ENCODE data around the gene POP4. TPM values are rescaled to one million over a fixed set of nuclear protein-coding genes. Genes with fewer than 3 reads are reported as not detected.

The POP4 gene
- total and polyA plus RNA-seq, 2 of the 13 experiments (the other 11 are each of a cell fraction or from before 2014, with no cell fraction given): 32.2 to 84.0 TPM

GRCh38 chr19:29665826-29666577 lies 59.9 kb downstream of the POP4 start (continued):
- TF ChIP-seq, protein P1, sequence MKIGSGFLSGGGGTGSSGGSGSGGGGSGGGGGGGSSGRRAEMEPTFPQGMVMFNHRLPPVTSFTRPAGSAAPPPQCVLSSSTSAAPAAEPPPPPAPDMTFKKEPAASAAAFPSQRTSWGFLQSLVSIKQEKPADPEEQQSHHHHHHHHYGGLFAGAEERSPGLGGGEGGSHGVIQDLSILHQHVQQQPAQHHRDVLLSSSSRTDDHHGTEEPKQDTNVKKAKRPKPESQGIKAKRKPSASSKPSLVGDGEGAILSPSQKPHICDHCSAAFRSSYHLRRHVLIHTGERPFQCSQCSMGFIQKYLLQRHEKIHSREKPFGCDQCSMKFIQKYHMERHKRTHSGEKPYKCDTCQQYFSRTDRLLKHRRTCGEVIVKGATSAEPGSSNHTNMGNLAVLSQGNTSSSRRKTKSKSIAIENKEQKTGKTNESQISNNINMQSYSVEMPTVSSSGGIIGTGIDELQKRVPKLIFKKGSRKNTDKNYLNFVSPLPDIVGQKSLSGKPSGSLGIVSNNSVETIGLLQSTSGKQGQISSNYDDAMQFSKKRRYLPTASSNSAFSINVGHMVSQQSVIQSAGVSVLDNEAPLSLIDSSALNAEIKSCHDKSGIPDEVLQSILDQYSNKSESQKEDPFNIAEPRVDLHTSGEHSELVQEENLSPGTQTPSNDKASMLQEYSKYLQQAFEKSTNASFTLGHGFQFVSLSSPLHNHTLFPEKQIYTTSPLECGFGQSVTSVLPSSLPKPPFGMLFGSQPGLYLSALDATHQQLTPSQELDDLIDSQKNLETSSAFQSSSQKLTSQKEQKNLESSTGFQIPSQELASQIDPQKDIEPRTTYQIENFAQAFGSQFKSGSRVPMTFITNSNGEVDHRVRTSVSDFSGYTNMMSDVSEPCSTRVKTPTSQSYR (CRISPR knock-in tag; IDR thresholded peaks at IDR 0.05; ENCODE audit: borderline replicate concordance): no peak
- peak; percentile 18; the same call in 1 of the 2 replicates for TF ChIP-seq MXD1 (CRISPR knock-in tag; IDR thresholded peaks at IDR 0.05)
- TF ChIP-seq, protein P2, sequence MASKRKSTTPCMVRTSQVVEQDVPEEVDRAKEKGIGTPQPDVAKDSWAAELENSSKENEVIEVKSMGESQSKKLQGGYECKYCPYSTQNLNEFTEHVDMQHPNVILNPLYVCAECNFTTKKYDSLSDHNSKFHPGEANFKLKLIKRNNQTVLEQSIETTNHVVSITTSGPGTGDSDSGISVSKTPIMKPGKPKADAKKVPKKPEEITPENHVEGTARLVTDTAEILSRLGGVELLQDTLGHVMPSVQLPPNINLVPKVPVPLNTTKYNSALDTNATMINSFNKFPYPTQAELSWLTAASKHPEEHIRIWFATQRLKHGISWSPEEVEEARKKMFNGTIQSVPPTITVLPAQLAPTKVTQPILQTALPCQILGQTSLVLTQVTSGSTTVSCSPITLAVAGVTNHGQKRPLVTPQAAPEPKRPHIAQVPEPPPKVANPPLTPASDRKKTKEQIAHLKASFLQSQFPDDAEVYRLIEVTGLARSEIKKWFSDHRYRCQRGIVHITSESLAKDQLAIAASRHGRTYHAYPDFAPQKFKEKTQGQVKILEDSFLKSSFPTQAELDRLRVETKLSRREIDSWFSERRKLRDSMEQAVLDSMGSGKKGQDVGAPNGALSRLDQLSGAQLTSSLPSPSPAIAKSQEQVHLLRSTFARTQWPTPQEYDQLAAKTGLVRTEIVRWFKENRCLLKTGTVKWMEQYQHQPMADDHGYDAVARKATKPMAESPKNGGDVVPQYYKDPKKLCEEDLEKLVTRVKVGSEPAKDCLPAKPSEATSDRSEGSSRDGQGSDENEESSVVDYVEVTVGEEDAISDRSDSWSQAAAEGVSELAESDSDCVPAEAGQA (IDR thresholded peaks at IDR 0.05; ENCODE audit: low read depth): no peak
- TF ChIP-seq, protein P2 (CRISPR knock-in tag; IDR thresholded peaks at IDR 0.05; ENCODE audit: borderline replicate concordance): no peak
- no peak for TF ChIP-seq KLF6 (CRISPR knock-in tag; IDR thresholded peaks at IDR 0.05)
- no peak for TF ChIP-seq ZNF644 (CRISPR knock-in tag; IDR thresholded peaks at IDR 0.05; ENCODE audit: low read depth)
- no peak for TF ChIP-seq AKAP8 (CRISPR knock-in tag; IDR thresholded peaks at IDR 0.05)
- no peak for TF ChIP-seq ZNF33B (CRISPR knock-in tag; IDR thresholded peaks at IDR 0.05)
- no peak for TF ChIP-seq RFX5 (IDR thresholded peaks at IDR 0.05; ENCODE audit: low read depth, low read length)
- TF ChIP-seq ONECUT2 (CRISPR knock-in tag; IDR thresholded peaks at IDR 0.05): no peak
- TF ChIP-seq MEF2D (CRISPR knock-in tag; IDR thresholded peaks at IDR 0.05): no peak
- no peak for TF ChIP-seq ZNF766 (CRISPR knock-in tag; IDR thresholded peaks at IDR 0.05; ENCODE audit: borderline replicate concordance)
- no peak for TF ChIP-seq ATM (IDR thresholded peaks at IDR 0.05; ENCODE audit: borderline replicate concordance)
- TF ChIP-seq ZBTB26 (CRISPR knock-in tag; IDR thresholded peaks at IDR 0.05; ENCODE audit: borderline replicate concordance): no peak
- no peak for TF ChIP-seq ZNF260 (CRISPR knock-in tag; IDR thresholded peaks at IDR 0.05; ENCODE audit: borderline replicate concordance, low read depth)
- TF ChIP-seq EZH2 (conservative IDR thresholded peaks at IDR 0.05; ENCODE audit: low read depth, low read length): no peak
- no peak for TF ChIP-seq CBX5 (CRISPR knock-in tag; IDR thresholded peaks at IDR 0.05; ENCODE audit: borderline replicate concordance)
- no peak for TF ChIP-seq ZNF841 (CRISPR knock-in tag; IDR thresholded peaks at IDR 0.05; ENCODE audit: borderline replicate concordance)
- no peak for TF ChIP-seq ZC3H13 (CRISPR knock-in tag; IDR thresholded peaks at IDR 0.05)
- TF ChIP-seq SP1 (IDR thresholded peaks at IDR 0.05): no peak
- no peak for TF ChIP-seq SP1 (CRISPR knock-in tag; IDR thresholded peaks at IDR 0.05)
